ENCODE results near the gene MMRN2.

MMRN2 gene

DNA sequence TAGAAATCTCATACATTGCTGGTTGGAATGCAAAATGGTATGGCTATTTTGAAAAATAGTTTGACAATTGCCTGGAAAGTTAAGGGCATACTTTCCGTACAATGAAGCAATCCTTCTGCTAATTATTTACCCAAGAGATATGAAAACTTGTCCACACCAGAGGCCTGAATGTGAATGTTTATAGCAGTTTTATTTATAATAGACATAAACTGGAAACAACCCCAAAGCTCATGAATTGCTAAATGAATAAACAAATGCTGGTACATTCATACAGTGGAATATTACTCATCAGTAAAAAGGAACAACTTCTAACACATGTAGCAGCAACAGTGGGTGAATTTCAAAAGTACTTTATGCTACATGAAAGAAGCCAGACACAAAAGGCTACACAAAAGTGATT lies 42.7 kb downstream of the MMRN2 start:
- no peak for DNase-seq (ENCODE audit: low read depth)
- TF ChIP-seq CTCF (IDR thresholded peaks at IDR 0.05; ENCODE audit: low read depth, low read length, missing control alignments) = no peak
- no peak overlapping the region for H3K4me3 ChIP-seq (ENCODE audit: low read depth, low read length)

DNA sequence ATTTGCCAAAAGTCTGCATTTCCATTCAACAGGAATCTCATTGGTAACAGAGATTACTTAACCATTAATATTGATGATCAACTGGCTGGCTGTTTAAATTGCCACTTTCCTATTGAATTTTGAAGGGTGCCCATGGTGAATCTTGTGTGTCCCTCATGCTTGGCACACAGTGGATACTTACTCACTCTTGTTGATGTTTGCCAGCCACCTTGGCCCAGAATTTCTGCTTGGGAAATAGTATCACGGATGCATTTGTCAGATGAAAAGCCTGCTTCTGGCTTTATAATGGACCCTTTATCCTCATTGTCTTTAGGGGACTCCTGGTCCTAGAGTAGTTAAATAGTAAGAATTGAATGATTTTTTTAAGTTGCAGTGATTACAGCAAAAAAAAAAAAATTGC lies 52.0 kb downstream of the MMRN2 start:
- H3K4me3 ChIP-seq (ENCODE audit: low read depth, low read length) = no peak overlapping the region
- TF ChIP-seq CTCF (IDR thresholded peaks at IDR 0.05; ENCODE audit: low read depth, low read length, missing control alignments) = no peak
- no peak for DNase-seq (ENCODE audit: low read depth)

GRCh38 chr10:86904600-86904999 lies 52.8 kb downstream of the MMRN2 start:
- no peak overlapping the region for H3K4me3 ChIP-seq (ENCODE audit: low read depth, low read length)
- TF ChIP-seq CTCF (IDR thresholded peaks at IDR 0.05; ENCODE audit: low read depth, low read length, missing control alignments) = no peak
- no peak for DNase-seq (ENCODE audit: low read depth)

- no peak for DNase-seq (ENCODE audit: low read depth)
- TF ChIP-seq CTCF (IDR thresholded peaks at IDR 0.05; ENCODE audit: low read depth, low read length, missing control alignments) = no peak
- no peak overlapping the region for H3K4me3 ChIP-seq (ENCODE audit: low read depth, low read length)
Measured at GRCh38 chr10:86900955-86901354, 56.5 kb downstream of the MMRN2 start.

- peak; percentile 25 for DNase-seq (ENCODE audit: low read depth)
- H3K4me3 ChIP-seq (ENCODE audit: low read depth, low read length) = no peak overlapping the region
- peak; percentile 59 for TF ChIP-seq CTCF (IDR thresholded peaks at IDR 0.05; ENCODE audit: low read depth, low read length, missing control alignments)
Measured at GRCh38 chr10:86899670-86900276, 57.6 kb downstream of the MMRN2 start.

DNA sequence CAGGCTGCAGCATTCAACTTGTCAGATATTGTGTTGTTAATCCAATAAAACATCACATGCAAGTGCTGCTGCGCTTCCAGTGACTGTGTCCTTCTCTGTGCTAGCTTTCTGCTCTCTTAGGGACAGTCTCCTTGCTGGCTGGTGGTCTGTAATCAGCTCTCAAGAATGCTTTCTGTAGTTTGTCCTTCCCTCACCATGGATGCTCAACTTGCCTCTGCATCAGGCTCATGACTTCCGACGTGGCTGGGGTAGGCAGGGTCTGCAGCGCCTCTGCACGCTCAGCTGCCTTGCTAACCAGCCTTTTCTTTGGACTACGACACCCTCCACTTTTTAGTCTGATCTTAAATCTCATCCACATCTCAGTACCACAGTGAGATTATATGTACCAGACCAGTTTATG lies 58.3 kb downstream of the MMRN2 start:
- no peak overlapping the region for H3K4me3 ChIP-seq (ENCODE audit: low read depth, low read length)
- no peak for TF ChIP-seq CTCF (IDR thresholded peaks at IDR 0.05; ENCODE audit: low read depth, low read length, missing control alignments)
- DNase-seq (ENCODE audit: low read depth) = no peak

- no peak for DNase-seq (ENCODE audit: low read depth)
- TF ChIP-seq CTCF (IDR thresholded peaks at IDR 0.05; ENCODE audit: low read depth, low read length, missing control alignments) = no peak
- H3K4me3 ChIP-seq (ENCODE audit: low read depth, low read length) = no peak overlapping the region
Measured at GRCh38 chr10:86898511-86898910, 58.9 kb downstream of the MMRN2 start.

Data from GM12864 (cell line).